ENCODE data around the gene COX6A1.
"Not testable (repeated sequence)": the region's sequence is repeated elsewhere in the genome, so short reads cannot be mapped to it uniquely, and the experiment has no call there.

Gene COX6A1

DNA sequence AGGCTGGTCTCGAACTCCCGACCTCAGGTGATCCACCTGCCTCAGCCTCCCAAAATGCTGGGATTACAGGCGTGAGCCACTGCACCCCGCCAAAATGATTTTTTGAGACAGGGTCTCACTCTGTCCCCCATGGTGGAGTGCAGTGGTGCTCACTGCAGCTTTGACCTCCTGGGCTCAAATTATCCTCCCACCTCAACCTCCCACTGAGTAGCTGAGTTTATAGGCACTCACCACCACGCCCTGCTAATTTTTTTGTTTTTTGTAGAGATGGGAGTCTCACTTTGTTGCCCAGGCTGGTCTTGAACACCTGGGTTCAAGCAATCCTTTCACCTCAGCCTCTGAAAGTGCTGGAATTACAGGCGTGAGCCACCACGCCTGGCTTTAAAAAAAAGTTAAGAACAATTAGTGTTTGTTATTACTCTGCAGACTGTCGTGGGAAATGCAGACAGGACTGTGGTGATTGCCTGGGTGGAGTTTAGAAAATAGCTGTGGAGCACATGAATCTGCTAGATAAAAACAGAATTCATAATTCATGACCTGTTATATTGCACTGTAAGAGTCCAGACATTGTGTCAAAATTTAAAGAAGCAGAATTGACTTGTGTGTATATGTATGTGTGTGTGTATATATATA lies 9.2 kb upstream of the COX6A1 start:
- ATAC-seq (no peak), DNase-seq (no peak)

DNA sequence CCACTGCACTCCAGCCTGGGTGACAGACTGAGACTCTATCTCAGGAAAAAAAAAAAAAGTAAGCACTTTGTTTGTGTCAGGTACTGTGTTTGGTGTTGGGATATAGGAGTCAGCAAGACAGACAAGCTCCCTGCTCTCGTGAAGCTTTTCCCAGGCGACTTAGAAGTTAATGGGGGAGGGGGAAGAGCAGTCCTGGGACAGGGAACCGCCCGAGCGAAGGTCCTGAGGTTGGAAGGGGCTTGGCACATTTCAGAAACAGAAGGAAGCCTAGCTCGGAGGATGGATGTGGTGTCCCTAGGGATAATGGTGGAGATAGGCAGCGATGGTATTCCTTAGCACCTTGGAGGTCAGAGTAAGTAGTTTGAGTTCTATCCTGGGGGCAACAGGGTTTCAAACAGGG lies 8.5 kb upstream of the COX6A1 start:
- ATAC-seq, result no peak
- DNase-seq, result no peak

DNA sequence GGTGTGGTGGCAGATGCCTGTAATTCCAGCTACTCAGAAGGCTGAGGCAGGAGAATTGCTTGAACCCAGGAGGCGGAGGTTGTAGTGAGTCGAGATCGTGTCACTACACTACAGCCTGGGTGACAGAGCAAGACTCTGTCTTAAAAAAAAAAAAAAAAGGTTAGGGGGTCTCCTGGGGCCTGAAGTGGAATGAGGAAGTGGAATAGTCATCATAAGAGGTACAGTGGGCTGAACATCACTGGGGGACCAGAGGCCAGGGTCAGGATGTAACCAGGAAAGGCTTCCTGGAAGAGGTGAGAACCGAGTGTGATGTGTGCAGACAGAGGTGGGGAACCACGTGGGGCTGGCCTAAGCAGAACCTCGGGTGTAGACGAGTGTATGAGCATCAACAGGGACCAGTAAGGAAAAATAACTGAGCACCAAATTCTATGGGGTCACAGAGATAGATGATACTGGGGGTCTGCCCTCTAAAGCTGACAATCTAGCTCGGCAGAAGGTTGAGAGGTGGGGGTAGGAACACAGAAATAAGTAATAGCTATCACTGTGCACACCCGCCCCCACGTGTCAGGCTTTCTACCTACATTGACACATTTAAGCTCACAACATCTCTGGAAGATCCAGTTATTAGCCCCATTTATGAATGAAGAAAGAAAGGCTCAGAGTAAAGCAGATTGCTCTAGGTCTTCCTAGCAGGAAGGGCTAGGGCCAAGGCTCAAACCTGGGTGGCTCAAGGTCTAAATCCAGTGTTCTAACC lies 5.0 kb upstream of the COX6A1 start:
- ATAC-seq, result no peak
- DNase-seq, result no peak

DNA sequence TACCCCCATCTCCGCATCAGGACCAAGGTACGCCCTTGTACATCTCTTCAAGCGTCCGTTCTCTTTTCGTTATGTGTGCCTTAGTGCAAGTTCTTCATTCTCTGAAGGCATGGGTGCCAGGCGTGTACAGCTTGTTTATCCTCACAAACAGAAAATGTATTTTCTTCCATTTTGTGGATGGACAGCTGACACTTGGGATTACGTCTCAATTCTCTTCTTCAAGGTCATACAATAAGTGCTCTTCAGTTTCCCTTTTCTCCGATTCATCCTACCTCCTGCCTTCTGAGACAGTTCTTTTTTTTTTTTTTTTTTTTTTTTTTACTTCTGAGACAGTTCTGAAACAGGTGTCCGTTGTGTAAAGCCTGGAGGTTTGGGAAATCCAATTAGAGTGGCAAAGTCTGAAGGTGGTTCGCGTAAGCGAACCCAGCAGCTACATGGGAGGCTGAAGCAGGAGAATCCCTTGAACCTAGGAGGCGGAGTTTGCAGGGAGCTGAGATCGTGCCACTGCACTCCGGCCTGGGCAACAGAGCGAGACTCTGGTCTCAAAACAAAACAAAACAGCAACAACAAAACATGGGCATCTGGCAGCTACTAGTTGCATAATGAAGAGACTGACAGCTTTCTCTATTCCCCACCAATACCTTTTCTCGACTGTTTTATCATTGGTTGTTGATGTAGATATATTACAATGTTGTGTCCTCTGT lies 734 bp downstream of the COX6A1 start:
- DNase-seq (no peak), ATAC-seq (no peak)

DNA sequence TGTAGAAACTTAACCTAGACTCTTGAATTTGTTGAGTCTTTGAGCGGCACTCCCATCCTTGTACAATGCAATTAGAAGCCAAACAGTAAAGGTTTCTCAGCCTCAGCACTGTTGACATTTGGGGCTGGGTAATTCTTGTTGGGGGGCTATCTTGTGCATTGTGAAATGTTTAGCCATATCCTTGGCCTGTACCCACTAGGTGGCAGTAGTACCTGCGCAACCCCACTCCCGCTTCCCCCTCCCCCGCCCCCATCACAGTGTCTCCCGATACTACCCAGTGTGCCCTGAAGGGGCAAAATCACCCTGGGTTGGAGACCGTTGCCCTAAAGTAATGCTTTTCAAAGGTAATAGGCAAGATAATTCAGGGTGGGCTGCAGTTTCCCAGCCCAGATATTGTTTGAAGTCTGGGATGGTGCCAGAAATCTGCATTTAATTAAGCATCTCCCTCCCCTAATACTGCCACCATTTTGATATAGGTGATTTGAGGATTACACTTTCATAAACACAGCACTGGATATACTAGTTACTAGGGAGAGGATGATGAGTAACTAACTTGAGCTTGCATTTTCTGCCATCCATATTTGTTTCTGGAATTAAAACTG lies 1.8 kb downstream of the COX6A1 start:
- peak; percentile 81 for DNase-seq
- peak; percentile 53 for ATAC-seq

DNA sequence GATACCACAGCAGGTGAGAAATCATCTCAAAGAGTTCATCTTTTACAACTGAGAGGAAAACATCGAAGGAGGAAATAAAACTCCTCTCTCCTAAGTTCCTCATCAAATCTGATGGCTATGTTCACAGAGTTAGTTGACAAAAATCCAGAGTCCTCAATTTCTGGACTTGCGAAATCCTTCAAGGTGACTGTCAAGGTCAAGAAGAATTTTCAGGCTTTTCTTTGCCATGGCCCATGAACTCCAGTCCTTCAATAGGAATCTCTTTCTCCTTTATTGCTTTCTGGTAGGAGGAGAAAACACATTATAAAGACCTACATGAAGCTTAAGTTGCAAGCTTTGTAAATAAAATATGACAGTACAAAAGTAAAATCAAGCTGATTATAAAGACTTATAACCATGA lies 6.8 kb downstream of the COX6A1 start:
- no peak for DNase-seq

DNA sequence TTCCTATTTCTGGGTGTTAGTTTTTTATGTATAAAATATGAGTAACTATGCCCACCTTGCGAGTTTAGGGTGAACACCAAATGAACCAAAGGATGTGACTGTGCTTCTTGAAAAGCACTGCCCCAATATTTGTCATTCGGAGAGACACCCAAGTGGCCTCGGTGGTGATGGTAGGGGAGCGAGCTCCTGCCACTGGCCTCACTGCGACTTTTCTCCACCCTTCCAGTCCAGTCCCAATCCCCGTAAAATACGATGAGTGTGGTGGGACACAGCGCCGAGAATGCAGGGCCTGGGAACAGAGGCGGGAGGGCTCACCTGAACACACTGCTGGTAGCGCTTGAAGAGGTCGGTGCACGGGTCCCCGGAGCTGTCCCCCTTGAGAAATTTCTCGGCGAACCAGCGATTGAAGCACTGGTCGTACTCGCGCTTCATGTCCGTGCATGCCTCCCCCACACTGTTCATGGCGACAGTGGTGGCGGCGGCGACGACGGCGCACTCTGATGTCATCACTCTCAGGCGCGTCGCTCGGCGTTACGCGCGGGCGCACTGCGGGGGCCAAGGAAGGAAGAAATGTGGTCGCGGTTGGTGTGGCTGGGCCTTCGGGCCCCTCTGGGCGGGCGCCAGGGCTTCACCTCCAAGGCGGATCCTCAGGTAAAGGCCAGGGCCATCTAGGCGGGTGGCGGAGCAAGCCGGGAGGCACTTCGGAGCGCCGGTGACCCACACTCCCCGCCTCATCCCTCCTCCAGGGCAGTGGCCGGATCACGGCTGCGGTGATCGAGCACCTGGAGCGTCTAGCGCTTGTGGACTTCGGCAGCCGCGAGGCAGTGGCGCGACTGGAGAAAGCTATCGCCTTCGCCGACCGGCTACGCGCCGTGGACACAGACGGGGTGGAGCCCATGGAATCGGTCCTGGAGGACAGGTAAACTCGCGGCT lies 8.3 kb downstream of the COX6A1 start, which contains the start of the genes GATC and TRIAP1:
Gene GATC (plus strand): TSS at position 534 of the 933 bp plus-strand sequence. CDS start 37 bp downstream, at position 571.
Gene TRIAP1 (minus strand): TSS at position 474 of the 933 bp plus-strand sequence. CDS start 12 bp downstream, at position 462.
- DNase-seq, result peak; percentile 93

More for the DNA sequence above, 6.8 kb downstream of the COX6A1 start:
- no peak for ATAC-seq

DNA sequence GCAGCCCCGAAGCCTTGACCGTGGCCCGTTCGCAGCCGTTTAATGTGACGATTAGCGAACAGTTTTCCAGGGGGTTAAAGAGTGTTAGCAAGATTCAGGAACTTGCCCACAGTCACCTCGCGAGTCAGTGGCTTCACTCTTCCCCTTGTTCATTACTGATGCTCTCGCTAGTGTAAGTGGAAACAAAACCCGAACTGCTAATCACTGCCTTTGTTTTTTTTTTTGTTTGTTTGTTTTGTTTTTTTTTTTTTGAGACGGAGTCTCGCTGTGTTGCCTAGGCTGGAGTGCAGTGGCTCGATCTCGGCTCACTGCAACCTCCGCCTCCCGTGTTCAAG lies 8.9 kb downstream of the COX6A1 start:
- not testable (repeated sequence) for DNase-seq, ATAC-seq

More for the DNA sequence above, 8.3 kb downstream of the COX6A1 start, which contains the start of the genes GATC and TRIAP1:
- peak; percentile 95 for ATAC-seq

DNA sequence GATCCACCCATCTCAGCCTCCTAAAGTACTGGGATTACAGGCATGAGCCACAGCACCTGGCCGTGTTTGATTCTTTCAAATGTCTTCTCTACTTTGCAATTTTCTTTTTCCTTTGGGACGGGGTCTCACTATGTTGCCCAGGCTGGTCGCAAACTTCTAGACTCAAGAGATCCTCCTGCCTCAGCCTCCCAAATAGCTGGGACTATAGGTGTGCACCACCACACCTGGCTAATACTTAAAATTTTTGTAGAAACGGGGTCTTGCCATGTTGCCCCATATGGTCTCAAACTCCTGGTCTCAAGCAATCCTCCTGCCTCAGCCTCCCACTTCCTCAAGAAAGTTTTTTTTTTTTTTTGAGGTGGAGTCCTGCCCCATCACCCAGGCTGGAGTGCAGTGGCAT lies 10.1 kb downstream of the COX6A1 start:
- ATAC-seq (no peak), DNase-seq (no peak)

DNA sequence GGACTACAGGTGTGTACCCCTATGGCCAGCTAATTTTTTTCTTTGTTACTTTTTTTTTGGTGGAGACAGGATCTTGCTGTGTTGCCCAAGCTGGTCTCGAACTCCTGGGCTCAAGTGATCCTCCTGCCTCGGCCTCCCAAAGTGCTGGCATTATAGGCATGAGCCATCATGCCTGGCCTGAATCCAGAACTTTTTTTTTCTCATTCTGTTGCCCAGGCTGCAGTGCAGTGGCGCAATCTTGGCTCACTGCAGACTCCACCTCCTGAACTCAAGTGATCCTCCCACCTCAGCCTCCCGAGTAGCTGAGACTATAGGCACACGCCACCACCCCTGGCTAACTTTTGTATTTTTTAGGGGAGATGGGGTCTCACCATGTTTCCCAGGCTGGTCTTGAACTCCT lies 14.6 kb downstream of the COX6A1 start:
- not testable (repeated sequence) for ATAC-seq, DNase-seq

DNA sequence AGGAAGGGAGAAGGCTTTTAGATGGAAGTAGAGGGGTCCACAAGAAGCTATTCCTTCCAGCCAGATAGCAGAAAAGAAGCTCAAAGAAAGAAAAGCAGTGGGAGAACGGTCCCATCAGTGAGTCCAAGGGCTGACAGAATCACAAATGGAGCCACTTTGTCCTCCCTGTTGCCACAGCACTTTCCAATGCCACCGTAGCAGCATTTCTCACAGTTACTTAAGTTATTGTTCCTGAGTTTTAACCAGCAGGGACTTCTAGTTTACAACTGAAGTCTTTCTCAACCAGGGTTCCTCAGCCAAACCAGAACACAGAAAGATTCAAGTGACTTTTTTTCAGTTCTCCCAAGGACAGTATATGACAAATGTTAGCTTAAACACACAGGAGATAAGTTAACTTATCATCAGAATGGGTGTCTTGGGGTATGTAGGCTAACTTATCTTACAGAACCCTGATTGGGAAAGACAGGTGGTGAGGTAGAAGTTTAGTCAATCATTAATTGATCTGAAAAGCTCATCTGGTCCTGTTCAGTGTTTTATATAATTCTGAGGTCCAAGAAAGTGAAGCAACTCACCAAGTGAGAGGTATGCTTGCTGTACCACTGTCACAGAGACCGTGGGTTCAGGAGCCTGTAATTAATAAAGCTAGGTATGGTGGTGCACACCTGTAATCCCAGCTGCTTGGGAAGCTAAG lies 15.3 kb downstream of the COX6A1 start:
- ATAC-seq (no peak), DNase-seq (no peak)

DNA sequence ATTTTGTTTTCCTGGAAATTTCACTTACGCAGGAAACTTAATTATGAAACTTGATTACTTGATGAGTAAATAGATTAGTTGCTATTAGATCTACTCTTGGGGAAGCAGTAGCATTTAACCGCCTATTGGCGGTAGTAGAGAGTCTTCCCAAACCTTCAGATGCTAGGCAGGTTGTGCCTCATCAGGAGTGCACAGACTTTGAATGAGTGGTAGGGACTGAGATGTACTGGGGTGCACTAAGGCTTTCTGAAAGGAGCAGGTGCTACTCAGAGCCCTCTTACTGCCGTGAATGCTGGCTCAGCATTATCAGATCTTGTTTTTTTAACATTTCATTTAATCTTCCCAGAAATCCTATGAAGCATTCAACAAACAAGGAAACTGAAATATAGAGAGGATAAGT lies 16.1 kb downstream of the COX6A1 start:
- ATAC-seq (peak; percentile 75), DNase-seq (no peak)

DNA sequence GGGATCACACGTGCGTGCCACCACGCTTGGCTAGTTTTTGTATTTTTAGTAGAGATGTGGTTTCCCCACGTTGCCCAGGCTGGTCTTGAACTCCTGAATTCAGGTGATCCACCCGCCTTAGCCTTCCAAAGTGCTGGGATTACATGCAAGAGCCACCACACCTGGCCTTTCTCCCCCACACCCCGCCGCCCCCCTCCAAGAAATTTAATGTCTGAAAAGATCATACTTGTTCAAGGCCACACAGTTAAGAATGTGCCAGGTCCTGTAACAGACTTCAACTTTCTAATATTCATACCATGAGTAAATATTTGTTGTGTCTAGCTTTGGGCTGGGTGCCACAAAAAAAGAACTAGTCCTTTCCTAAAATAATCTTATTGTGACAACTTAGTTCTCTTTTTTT lies 17.4 kb downstream of the COX6A1 start:
- no peak for DNase-seq
- no peak for ATAC-seq

DNA sequence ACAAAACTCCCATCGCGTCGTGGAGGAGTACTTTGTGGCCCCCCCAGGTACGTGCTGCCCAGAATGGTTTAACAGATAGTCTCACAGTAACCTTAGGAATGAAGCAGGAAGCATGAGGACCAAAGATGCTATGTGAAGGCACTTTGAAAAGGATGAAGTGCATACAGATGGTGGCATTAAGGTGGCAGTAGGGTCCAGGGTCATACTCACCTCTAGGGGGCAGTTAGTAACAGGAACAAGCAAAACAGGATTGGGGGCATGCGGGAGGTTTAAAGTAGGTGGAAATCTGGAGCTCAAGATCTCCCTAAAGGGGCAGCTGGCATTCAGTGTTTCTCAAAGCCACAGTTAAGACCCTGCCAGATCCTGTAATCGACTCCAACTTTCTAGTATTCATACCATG lies 19.2 kb downstream of the COX6A1 start:
- DNase-seq (no peak), ATAC-seq (peak; percentile 45)

DNA sequence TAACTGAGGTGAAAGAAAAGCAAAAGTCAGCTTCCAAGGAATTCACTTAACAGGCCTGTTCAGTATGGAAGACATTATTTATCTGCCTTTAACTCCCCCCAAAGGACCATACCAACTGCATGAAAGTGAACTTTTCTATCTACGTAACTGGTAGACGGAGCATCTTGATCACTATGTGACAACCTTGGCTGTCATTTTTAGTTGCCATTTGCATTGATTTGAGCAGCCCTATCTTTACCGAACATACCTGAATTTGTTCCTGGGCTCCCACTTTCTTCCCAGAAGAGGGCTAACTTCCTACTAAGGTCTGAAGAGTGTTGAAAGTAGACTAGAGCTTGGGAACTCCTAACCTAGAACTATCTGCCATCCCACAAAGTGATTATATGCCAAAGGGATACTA lies 22.2 kb downstream of the COX6A1 start:
- ATAC-seq (no peak), DNase-seq (no peak)

DNA sequence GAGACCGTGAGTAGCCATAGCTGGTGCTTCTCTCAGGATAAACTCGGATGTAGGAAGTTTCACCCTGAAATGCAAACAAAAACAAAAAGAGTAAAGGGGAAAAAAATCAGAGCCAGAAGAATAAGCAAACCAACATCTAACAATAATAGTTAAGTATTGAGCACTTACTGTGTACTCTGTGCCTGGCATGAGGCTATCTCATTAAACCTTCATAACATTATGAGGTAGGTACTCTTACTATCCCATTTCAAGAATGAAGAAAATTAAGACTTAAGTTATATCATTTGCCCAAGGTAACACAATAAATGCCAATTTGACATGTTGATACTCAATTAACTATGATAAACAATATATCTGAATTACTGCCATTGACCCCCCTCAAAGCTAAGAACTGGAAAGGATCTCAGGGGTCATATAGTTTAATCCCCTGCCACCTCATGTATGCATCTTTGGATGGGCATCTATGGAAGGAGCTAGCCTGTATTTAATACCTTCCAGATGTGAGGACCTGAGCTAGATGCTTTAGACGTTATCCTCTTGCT lies 24.3 kb downstream of the COX6A1 start:
- ATAC-seq (no peak), DNase-seq (no peak)

DNA sequence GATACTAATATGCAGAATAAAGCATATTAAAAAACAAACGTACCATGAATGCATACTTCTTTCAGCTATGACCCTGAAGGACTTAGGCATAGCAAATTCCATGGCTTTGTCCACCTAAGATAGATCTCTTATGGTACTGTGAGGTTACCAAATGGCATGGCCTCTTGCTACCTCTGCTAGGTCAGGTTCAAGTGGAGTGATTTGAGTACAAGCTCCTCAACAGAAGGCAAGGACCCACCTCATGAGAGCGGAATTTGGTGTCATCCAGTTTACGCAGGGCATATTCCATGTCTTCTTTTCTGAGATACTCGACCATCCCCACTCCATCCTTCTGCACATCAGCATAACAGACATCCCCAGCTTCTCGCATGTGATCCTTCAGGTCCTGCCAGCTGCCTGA lies 25.8 kb downstream of the COX6A1 start:
- DNase-seq (no peak), ATAC-seq (no peak)

DNA sequence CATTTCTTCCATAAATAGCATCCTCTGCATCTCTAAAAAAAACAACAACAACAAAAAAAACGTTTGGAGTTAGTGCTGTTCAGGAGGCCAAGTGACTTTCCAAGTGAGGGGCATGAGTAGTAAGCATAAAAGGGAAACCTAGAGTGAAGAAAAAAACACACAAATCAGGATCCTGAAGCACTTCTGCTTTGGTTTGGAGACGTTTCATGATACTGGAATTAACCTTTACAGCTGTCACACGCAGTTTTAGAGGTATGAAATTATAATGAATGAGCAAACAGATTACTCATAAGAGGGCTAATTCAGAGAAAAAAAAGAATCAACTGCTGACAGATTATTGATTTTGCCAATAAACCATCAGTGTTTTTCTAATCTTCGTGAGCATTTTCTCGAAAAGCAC lies 27.8 kb downstream of the COX6A1 start:
- no peak for DNase-seq
- ATAC-seq, result no peak

DNA sequence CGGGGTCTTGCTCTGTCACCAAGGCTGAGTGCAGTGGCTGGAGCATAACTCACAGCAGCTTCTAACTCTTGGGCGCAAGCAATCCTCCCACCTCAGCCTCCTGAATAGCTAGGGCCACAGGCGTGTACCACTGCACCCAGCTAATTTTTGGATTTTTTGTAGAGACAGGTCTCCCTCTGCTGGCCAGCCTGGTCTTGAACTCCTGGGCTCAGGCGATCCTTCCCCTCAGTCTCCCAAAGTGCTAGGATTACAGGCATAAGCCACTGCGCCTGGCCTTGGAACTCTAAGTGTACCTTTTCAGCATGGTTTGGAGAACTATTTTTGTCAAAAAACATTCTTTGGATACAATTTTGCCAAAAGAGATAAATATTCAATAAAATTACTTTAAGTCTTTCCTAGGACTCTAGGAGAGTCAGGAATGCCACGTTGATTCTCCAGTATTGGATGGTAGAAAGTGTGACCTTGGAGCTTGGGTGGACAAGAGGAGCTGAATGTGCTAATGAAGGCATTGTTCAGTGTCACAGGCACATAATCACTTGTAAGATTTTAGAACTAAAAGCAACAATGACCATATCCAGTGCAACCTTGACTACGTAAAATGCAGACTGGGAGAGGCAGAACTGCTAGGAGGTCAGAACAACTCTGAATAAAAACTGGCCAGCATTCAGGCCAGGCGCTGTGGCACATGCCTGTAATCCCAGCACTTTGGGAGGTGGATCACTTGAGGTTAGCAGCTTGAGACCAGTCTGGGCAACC lies 28.8 kb downstream of the COX6A1 start:
- DNase-seq (peak; percentile 38), ATAC-seq (no peak)

DNA sequence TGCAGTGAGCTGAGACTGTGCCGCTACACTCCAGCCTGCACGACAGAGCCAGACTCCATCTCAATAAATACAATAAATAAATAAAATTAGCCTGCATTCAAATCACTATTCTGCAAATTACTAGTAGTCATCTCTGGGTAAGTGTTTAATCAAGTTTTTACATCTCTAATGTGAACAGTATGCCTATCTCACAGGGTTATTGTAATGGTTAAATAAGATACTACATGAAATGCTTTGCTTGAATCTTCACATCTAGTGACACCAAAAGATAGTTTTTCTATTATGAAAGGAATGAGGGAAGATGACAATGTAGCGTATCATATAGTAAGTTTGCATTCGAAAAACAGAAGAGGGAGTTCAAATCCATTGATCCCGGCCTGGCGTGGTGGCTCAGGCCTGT lies 29.5 kb downstream of the COX6A1 start:
- no peak for DNase-seq
- ATAC-seq, result no peak
